GM12891 (cell line): ENCODE data around the gene CIRBP.
"Not testable (repeated sequence)": the region's sequence is repeated elsewhere in the genome, so short reads cannot be mapped to it uniquely, and the experiment has no call there.

Experiments
- PAX5 ChIP-seq: IDR thresholded peaks from 2 replicates; pipeline ENCODE4 v1.6.1; 2011; ENCODE audit warnings: low read length, moderate library complexity, mild to moderate bottlenecking; ENCODE audit not compliant: insufficient read depth, severe bottlenecking
- POLR2A ChIP-seq: IDR thresholded peaks from 2 replicates; pipeline ENCODE4 v1.6.1; 2011; ENCODE audit warnings: low read depth, low read length, control low read depth
- POLR2AphosphoS5 ChIP-seq: IDR thresholded peaks from 2 replicates; pipeline ENCODE4 v1.6.1; 2011; ENCODE audit warnings: low read depth, low read length, control low read depth
- POU2F2 ChIP-seq: IDR thresholded peaks from 2 replicates; pipeline ENCODE4 v1.6.1; 2011; ENCODE audit warnings: low read depth, mild to moderate bottlenecking, control low read depth, low read length, moderate library complexity
- SPI1 ChIP-seq: IDR thresholded peaks from 2 replicates; pipeline ENCODE4 v1.6.1; 2011; ENCODE audit warnings: low read depth, low read length, control low read depth
- TAF1 ChIP-seq: IDR thresholded peaks from 2 replicates; pipeline ENCODE4 v1.6.1; 2011; ENCODE audit warnings: low read depth, low read length, control low read depth

GRCh38 chr19:1246265-1247087 lies 22.7 kb upstream of the CIRBP start:
- not testable (repeated sequence) for TF ChIP-seq POLR2AphosphoS5, POLR2A, TAF1, SPI1, POU2F2, PAX5
